Lower lobe of right lung (tissue), 2 donors: ENCODE results near the gene CACTIN. TPM values are rescaled to one million over a fixed set of nuclear protein-coding genes. Genes with fewer than 3 reads are reported as not detected.

Experiments used
- ATAC-seq, 2 donors: fragments of 200-7000 bp; cut with Tn5 transposase; one replicate each; pipeline ENCODE4 v1.9.1; 2020 to 2022; ENCODE audit warnings: mild to moderate bottlenecking in 2 of 2, moderate library complexity in 2 of 2
- DNase-seq: peaks from one replicate; pipeline ENCODE4 v3.0.0-alpha.2; 2020
- H3K27ac ChIP-seq: fragments of 200-600 bp; one replicate; pipeline ENCODE4 v1.8.0; 2022
- H3K27me3 ChIP-seq: fragments of 200-600 bp; one replicate; pipeline ENCODE4 v1.8.0; 2022; ENCODE audit warnings: low read depth
- H3K36me3 ChIP-seq: fragments of 200-600 bp; one replicate; pipeline ENCODE4 v1.8.0; 2022; ENCODE audit warnings: mild to moderate bottlenecking
- H3K4me1 ChIP-seq: fragments of 200-600 bp; one replicate; pipeline ENCODE4 v1.8.0; 2022
- H3K4me3 ChIP-seq: fragments of 200-600 bp; one replicate; pipeline ENCODE4 v1.8.0; 2022; ENCODE audit warnings: mild to moderate bottlenecking
- H3K9me3 ChIP-seq: fragments of 200-600 bp; one replicate; pipeline ENCODE4 v1.8.0; 2022
- intact Hi-C: fragments of 100-400 bp; cut with DNase I; formaldehyde crosslinking; loops from one replicate; pipeline ENCODE4 v1.11.0; 2022
- total RNA-seq: library from RNA; stranded (reverse); fragmentation: NEBNext Ultra II Directional; extraction: Animal tissue kit (Norgen Biotek cat#: 25700); gene quantifications from one replicate; pipeline ENCODE4 v1.2.1, GENCODE V29; 2021
- TF ChIP-seq, protein P1 (sequence below): fragments of 200-600 bp; IDR thresholded peaks from one replicate; pipeline ENCODE4 v1.8.0; 2022; ENCODE audit warnings: antibody characterized with exemption, mild to moderate bottlenecking
- donor health status: DM: no; HTN: yes; CAD: no; lungs with severe emphysema.

The CACTIN gene
- total RNA-seq, 1 donor from 2014 or later, result 20.3 TPM

DNA sequence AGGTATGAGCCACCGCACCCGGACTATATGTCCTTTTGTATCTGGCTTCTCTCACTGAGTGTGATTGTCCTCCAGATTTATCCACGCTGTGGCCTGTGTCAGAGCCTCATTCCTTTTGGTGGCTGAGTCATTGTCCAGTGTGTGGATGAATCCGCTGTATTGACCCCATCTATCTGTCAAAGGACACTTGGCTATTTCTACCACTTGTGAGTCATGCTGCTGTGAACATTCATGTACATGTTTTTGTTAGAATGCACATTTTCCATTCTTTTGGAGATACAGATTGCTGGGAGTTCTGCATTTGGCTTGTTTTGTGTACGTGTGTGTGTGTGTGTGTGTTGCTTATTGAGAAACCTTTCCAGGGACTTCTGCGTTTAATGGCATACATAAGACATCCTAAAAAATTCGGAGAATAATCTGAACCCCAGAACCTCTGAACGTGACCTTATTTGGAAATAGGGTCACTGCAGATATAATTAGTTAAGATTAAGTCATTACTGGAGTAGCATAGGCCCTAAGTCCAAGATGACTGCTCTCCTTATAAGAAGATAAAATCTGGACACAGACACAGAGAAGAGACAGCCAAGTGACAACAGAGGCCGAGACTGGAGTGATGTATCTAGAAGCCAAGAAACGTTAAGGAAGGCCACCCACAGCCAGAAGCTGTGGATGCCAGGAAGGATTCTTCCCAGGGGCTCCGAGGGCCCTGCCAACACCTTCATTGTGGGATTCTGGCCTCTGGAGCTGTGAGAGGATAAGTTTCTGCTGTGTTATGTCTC is 46.2 kb downstream of the CACTIN start:
- no peak overlapping the region for H3K27ac ChIP-seq
- no peaks in the 10 kb centered on the region for H3K9me3 ChIP-seq
- peaks cover 12% of the 10 kb centered on the region for H3K4me1 ChIP-seq
- DNase-seq, result no peak
- ATAC-seq, result no peak
- intact Hi-C loops, result no loop called here
- TF ChIP-seq, protein P1, sequence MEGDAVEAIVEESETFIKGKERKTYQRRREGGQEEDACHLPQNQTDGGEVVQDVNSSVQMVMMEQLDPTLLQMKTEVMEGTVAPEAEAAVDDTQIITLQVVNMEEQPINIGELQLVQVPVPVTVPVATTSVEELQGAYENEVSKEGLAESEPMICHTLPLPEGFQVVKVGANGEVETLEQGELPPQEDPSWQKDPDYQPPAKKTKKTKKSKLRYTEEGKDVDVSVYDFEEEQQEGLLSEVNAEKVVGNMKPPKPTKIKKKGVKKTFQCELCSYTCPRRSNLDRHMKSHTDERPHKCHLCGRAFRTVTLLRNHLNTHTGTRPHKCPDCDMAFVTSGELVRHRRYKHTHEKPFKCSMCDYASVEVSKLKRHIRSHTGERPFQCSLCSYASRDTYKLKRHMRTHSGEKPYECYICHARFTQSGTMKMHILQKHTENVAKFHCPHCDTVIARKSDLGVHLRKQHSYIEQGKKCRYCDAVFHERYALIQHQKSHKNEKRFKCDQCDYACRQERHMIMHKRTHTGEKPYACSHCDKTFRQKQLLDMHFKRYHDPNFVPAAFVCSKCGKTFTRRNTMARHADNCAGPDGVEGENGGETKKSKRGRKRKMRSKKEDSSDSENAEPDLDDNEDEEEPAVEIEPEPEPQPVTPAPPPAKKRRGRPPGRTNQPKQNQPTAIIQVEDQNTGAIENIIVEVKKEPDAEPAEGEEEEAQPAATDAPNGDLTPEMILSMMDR, result no peak
- H3K36me3 ChIP-seq, result peaks cover 2% of the 10 kb centered on the region
- peaks cover 13% of the 10 kb centered on the region for H3K27me3 ChIP-seq
- no peak overlapping the region for H3K4me3 ChIP-seq

DNA sequence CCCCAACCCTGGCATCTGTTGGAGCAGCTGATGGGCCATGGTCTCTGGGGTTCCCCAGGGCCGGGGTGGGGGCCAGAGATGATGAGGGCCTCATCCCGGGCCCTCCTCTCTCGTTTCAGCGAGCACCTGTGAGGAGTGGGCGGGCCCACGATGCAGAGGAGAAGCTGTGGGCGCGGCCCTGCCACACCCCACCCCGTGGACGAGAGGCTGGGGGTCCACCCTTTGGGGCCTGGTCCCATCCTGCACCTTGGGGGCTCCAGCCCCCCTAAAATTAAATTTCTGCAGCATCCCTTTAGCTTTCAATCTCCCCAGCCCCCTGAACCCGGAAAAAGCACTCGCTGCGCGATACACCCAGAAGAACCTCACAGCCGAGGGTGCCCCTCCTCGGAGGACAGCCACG is 48.2 kb downstream of the CACTIN start:
- Histone ChIP-seq H3K4me3 (no peak overlapping the region), H3K4me1 (peaks cover 14% of the 10 kb centered on the region), H3K36me3 (peaks cover 8% of the 10 kb centered on the region), H3K9me3 (no peaks in the 10 kb centered on the region), H3K27me3 (no peaks in the 10 kb centered on the region), H3K27ac (no peak overlapping the region)
- intact Hi-C loops, result no loop called here
- TF ChIP-seq, protein P1, result no peak
- DNase-seq (no peak), ATAC-seq (no peak)

DNA sequence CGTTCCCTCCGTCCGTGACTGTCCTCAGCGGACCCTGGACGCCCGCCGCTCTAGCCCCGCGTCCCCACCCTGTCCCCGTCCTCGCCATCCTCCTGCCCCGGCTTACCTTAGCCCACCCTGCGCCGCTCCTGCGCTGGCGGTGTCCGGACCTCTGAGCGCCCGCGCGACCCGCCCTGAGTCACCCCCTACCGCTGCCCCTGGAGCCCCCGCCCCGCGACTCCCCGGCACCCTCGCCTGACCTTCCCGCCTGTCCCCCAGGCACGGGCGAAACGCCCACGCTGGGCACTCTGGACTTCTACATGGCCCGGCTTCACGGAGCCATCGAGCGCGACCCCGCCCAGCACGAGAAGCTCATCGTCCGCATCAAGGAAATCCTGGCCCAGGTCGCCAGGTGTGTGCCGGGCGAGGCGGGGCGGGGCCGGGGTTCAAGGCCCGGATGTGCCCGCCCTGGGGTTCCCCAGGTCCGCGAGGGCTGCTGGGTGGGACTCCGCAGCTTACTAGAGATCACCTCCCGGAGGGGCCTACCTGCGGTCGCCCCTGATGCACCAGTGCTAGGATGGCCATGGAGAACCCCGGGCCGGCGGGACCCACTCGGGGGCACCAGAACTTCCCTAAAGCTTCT is 48.8 kb downstream of the CACTIN start:
- no peak for ATAC-seq
- H3K36me3 ChIP-seq, result peaks cover 8% of the 10 kb centered on the region

DNA sequence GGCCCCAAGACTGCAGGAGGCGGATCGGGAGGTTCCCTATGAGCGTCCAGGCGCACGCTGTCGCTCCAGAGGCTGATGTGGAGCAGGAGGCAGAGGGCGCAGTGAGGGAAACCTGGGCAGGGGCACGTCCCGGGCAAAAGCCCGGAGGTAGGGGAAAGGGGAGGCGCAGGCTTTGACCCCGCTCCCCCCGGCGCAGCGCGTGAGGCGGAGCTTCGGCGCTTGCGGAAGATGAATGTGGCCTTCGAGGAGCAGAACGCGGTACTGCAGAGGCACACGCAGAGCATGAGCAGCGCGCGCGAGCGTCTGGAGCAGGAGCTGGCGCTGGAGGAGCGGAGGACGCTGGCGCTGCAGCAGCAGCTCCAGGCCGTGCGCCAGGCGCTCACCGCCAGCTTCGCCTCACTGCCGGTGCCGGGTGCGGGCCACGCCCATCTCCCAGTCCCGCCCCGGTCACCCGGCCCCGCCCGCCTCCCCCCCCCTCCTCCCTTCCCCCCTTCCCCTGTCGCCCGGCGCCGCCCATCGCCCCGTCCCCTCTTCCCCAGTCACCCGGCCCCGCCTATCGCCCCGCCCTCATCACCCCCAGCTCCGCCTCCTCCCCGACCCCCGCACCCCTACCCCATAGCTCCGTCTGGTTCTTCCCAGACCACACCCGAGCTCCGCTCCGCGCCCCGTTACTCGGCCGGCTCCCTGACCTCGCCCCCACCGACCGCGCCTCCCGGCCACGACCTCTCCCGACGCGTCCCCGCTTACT is 49.7 kb downstream of the CACTIN start:
- no peak for DNase-seq
- peaks cover 20% of the 10 kb centered on the region for H3K4me1 ChIP-seq
- TF ChIP-seq, protein P1, result no peak
- no peak for ATAC-seq
- H3K36me3 ChIP-seq, result peaks cover 8% of the 10 kb centered on the region
- H3K27me3 ChIP-seq, result no peaks in the 10 kb centered on the region
- intact Hi-C loops, result no loop called here
- H3K9me3 ChIP-seq, result no peaks in the 10 kb centered on the region
- H3K4me3 ChIP-seq, result peak overlapping the region; percentile 34
- H3K27ac ChIP-seq, result no peak overlapping the region

More for the DNA sequence above, 48.8 kb downstream of the CACTIN start:
- intact Hi-C loops, result no loop called here
- no peak for DNase-seq
- Histone ChIP-seq H3K9me3 (no peaks in the 10 kb centered on the region), H3K4me3 (no peak overlapping the region), H3K4me1 (peaks cover 15% of the 10 kb centered on the region), H3K27ac (no peak overlapping the region), H3K27me3 (no peaks in the 10 kb centered on the region)
- TF ChIP-seq, protein P1, result no peak

DNA sequence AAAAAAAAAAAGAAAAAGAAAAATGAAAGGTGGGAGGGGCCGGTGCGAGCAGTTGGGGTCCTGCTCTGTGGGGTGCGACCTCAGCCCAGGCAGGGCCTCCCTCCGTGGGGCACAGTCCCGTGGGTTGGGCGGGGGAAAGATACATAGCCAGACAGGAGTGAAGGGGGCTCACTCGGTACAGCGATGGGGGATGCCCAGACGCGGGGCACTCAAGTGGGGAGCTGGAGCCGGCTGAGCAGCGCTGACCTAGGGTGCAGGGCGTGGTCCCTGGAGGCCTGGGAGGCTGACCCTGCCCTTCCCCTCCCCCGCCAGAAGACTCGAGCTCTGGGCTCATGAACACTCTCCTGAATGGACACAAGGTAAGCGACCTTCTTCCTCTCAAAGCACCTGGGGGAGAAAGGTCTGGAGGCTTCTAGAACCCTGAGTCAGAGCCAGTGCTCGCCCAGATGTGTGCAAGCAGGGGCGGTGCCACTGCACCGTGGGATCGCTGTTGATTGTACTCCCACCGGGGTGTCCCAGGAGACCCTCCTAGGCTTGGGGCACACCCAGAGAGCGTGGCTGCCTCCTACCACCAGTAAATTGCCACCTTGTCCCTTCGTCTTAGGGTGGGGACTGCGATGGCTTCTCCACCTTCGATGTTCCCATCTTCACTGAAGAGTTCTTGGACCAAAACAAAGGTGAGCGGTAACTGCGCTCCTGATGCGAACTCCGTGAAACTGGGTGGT is 50.5 kb downstream of the CACTIN start:
- Histone ChIP-seq H3K9me3 (no peaks in the 10 kb centered on the region), H3K4me1 (peaks cover 23% of the 10 kb centered on the region), H3K4me3 (peak overlapping the region; percentile 34), H3K36me3 (peaks cover 8% of the 10 kb centered on the region), H3K27me3 (no peaks in the 10 kb centered on the region), H3K27ac (no peak overlapping the region)
- ATAC-seq (no peak), DNase-seq (no peak)
- intact Hi-C loops, result no loop called here
- TF ChIP-seq, protein P1, result no peak
